HUDEP-2 (cell line): ENCODE data around the gene LBX2.

ENCODE experiments used
- DNase-seq, 76 experiments: peaks; one replicate each; lab custom pipeline; 2025; ENCODE audit not compliant: unreplicated experiment in 76 of 76; lab: John Stamatoyannopoulos, UW

LBX2 gene

GRCh38 chr2:74526649-74527230 is 27.3 kb upstream of the LBX2 start:
- DNase-seq = no peak

DNA sequence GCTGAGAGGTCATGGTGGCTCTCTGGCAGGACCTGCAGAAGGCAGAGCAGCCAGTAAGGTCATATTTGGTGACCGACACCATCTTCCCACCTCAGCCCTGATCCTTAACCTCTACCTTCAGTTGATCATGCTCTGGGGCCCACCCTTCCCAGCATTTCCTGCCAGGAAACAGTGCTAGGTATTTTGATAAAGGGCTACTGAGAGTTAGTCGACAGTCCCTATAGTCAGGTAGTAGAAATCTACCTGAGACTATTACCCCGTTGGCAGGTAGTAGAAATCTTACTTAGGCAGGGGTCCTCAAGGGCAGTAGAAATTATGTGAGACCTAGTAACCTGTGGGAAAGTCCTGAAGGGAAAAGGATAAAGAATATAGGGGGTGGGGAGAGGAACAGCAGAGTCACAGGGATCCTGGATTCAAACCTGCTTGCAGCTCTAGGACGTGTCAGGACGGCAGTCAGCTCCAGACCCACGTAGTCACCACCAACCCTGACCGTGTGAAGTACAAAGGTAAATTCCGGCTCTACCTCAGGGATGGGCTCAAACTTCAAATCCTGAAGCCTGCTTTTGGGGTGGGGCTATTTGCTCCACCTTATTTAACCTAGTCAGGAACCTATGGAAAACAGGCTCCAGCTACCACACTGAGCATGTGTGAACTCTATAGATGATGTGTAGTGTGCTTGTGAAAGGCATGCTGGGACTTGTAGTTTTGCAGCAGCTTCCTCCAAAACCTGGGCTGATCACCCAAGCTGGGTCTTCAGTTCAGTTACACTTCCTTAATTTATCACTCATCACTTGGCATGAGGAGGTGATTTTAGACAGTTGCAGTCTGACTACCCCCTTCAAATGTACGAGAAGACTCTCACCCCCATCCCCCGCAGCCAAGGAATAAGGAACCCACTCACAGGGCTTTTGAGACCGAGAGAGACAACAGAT is 26.6 kb upstream of the LBX2 start, which contains the start of gene DQX1:
Gene DQX1 (minus strand): TSS at position 515 of the 932 bp plus-strand sequence. CDS start 502 bp downstream, at position 13.
- DNase-seq = peak in 6 of 76 experiments; percentile 10 to 28 (median 18)

DNA sequence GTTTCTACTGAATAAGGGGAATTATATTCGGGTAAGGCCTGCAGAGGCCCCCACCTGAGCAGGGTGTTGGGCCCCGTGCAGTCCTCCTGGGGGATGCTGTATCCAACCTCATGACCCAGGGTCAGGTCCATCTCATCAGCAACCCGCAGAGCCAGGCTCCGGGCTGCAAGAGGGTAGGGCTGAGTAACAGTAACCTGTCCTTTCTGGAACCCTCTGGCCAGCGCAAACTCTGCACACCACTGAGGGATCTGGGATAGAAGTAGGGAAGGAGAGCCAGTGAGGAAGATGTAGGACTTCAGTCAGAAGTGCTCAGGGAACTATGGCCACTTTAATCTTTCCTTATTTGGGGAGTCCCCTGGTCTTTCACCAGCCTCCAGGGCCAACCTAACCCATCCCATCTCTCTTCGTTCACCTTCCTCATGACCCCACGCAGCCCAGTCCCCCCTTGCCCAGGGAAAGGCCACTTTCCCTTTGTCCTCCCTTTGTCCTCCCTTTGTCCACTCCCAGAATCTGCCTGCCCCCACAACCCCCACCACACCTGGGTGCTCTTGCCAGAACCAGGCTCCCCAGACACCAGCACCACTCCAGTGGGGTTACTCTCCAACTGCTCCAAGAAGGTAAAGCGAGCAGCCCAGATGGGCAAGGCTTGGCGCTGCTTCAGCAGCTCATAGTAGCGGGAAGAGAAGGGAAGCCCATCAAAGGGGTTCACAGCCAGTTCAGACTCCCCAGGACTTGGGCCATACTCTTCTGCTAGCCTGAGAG is 25.7 kb upstream of the LBX2 start:
- no peak for DNase-seq

DNA sequence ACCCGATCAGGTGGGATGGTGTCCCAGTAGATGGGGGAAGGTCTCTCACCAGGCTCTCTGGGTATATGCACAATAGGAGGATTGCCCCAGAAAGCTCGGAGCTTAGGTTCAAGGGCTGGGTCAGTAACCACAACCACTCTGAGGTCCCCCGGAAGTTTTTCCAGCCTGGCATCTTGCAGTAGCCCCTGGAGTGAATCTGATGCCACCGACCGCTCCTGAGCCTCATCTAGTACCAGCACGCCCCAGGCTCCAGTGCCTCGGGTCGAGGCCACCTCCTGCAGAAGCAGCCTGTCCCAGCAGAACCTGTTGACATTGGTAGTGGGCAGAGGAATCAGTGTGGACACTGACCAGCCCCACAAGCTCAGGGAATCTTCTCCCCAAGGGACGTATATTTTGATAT is 24.6 kb upstream of the LBX2 start:
- DNase-seq = no peak

- DNase-seq = no peak
These were observed 23.1 kb upstream of the LBX2 start for GRCh38 chr2:74522516-74522915.

DNA sequence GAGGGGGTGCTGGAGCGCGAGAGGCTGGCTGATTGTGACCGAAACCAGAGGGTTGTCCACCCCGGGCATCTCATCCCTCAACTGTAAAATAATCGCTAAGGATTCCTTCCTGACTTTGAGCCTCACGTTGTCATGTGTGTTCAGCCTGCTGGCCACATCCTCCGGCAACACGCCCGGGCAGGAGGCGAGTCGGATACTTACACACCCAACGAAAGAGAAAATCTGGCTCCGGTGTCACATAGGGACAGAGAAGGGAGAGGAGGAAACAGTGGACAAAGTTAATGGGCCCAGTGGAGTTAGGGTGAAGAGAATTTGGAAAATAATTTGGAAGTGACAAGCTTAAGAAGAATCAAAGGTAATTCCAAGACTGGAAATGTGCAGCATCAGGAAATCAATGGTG is 17.2 kb upstream of the LBX2 start:
- no peak for DNase-seq

- peak in 74 of 76 experiments; percentile 26 to 91 (median 83) for DNase-seq
These were observed 16.7 kb upstream of the LBX2 start for GRCh38 chr2:74515981-74516633.

GRCh38 chr2:74515271-74515980 is 16.0 kb upstream of the LBX2 start:
- peak in 25 of 76 experiments; percentile 10 to 65 (median 30) for DNase-seq

DNA sequence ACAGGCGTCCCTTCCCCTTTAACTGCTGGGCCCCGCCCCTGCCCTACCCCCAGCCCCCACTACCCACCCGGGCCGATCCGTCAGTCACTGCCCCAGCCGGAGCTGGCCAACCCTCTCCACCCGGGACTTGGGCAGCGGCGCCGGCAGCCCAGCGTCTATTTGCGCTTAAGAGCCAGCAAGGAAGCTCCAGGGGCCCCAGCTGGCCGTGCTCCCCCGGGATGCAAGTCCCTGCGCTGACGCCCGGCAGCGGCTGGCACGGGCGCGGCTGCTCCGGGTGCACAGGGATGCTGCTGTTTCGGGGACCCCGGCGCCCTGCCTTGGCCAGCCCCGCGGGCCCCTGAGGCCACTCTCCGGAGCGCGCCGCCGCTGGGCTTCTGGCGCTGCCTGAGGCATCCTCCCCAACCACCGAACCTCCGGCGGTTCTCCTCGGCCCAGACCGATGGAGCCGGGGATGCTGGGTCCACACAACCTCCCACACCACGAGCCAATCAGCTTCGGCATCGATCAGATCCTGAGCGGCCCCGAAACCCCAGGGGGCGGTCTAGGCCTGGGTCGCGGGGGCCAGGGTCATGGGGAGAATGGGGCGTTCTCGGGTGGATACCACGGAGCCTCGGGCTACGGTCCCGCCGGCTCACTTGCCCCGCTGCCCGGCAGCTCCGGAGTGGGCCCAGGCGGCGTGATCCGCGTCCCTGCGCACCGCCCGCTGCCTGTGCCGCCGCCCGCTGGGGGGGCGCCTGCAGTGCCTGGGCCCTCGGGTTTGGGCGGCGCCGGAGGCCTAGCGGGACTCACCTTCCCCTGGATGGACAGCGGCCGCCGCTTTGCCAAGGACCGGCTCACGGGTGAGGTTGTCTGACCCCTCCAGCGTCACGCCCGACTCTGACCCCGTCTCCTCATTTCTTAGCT is 15.2 kb upstream of the LBX2 start, which contains the start of gene TLX2:
Gene TLX2 (plus strand): TSS at position 83 of the 903 bp plus-strand sequence. CDS start 357 bp downstream, at position 440.
- DNase-seq = peak in 5 of 76 experiments; percentile 10 to 29 (median 19)

GRCh38 chr2:74513605-74514367 is 14.4 kb upstream of the LBX2 start:
- peak in 3 of 76 experiments; percentile 14 to 18 (median 16) for DNase-seq

DNA sequence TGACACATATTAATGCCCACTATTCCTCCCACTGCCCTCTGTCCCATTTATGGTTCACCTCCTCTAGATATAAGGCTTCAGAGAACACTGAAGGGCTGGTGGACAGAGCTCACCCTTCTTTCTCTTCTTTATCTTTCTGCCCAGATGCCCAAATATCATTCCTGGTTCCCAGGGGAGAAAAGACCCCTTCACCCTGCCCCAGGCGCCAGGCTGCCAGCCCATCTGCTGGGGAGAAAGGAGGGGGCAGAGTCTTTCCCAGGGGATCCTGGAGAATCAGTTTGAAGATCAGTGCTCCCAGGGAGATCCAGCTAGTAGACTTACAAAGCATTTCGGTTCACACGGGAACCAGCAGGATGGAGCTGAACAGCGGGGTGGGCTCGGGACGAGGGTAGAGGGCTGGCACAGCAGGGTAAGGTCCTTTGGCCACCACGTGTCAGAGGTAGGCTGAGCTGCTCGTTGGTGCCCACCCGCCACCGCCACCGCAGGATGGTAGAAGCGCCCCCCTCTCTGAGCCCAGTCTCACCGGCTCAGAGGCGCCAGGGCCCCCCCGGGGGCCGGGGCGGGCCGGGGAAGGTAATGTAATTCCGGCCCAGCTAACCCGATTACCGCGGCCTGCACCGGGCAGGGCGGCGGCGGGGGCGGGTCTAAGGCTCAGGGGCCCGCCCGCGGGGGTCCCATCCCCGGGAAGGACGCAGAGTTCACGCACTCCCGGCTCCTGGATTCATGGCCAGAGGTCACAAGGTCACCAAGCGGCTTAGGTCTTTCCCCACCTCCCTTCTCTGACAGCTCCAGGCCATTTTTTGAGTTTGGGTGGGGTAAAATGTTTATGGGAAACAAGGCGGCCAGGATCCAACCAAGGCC is 13.6 kb upstream of the LBX2 start:
- DNase-seq = no peak

DNA sequence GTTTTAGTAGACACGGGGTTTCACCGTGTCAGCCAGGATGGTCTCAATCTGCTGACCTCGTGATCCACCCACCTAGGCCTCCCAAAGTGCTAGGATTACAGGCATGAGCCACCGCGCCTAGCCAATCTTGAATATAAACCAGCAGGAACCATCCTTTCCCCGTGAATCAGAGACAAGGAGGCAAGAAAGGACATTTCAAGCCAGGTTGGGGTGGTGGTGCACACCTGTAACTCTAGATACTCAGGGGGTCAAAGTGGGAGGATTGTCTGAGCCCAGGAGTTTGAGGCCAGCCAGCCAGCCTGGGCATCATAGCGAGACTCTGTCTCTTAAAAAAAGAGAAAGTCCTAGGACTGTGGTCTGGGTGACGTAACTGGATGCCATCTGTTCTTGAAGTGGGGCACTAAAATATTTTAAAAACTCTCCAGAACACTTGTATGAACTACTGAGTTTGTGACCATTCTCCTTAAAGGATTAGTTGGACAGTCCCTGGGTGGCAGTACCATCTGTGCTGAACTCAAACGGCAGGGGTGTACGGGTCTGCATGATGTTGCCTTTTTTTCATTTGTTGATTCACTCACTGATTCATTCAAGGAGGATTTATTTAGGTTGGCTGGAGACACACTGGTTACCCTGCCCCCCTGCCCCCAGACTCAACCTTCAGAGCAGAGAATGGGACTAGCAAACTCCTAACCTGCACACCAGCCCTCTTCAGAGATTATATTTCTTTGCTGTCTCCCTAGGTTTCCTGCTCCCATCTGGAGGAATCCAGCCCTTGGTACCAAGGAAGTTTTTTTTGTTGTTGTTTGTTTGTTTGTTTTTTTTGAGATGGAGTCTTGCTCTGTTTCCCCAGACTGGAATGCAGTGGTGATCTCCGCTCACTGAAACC is 11.9 kb upstream of the LBX2 start:
- no peak for DNase-seq

- no peak for DNase-seq
These were observed 10.9 kb upstream of the LBX2 start for GRCh38 chr2:74510272-74510671.

DNA sequence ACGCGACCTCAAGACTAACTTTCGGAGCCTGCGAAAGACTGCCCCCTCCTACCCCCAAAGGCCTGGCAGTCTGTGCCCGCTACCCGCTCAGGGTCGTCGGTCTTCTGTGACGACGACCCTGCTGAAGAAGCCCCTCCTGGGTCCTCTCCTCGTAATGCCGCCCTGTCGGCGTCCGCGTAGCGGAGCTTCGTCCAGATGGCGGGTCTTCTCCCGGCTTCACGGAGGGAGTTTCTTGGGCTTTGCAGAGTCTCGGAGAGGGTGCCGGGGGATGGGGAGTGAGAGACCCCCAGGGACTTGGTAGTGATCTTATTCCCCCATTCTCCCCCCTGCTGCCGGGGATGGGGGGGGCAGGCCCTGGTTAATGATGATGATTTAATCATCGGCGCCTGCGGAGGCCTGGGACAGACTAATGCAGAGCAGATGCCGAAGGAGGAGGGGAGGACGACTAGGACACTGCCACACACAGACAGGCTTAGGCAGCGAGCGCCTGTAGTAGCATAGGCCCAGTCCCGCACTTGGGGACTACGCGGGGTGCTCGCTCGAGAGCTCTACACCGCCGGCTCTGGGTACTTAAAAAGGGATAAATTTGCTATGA is 8.6 kb upstream of the LBX2 start:
- peak in 2 of 76 experiments; percentile 18 for DNase-seq

DNA sequence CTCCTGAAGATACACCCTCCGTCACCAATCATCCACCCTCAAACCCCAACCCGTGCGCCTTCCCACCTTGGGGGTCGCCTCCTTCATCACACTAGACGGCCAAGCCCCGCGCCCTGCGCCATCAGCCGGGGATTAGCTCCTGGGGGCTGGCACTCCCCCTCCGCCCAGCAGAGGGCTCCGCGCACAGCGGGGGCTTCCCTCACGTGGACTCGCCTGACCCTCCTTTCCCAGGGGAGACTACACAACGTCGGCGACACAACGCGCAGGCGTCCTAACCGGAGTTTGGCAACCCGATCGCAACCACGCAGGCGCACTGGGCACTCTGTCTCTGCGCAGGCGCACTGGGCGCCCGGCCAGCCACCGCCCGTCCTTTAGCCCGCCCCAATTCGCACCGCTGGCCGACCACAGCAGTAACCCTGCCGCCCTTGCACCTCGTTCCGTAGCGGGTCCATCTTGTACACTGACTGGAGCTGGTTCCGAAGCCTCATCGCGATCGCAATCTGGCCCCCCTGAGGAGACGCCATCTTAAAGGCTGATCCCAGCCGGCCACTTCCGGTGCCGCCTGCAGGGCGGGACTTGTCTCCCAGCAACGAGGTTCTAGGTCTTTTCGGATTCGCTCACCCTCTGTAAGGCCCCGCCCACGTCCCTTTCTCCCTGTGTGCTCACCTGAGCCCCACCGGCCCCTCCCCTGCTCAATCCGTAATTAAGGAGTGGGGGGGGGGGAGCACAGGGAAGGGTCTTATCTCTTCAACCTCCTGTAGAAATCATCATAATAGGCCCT is 7.9 kb upstream of the LBX2 start, which contains the start of gene PCGF1:
Gene PCGF1 (minus strand): TSS at position 551 of the 781 bp plus-strand sequence. CDS start 27 bp downstream, at position 524.
- peak; percentile 54 to 99 (median 93) for DNase-seq
